H1 (cell line): Measurements from ENCODE around the gene CORO2B. TPM values are rescaled to one million over a fixed set of nuclear protein-coding genes. Genes with fewer than 3 reads are reported as not detected.

Experiments used
- CBX8 ChIP-seq: fragments of 300-800, 300-1000 bp; sonication (generic); IDR thresholded peaks from 2 replicates; pipeline ENCODE4 v1.7.1; 2016; ENCODE audit warnings: low read depth, low read length, borderline replicate concordance
- NRF1 ChIP-seq: IDR thresholded peaks from 2 replicates; pipeline ENCODE4 v1.6.1; 2011; ENCODE audit warnings: mild to moderate bottlenecking, low read depth, low read length, improper control_type of control experiment
- POLR2AphosphoS5 ChIP-seq: IDR thresholded peaks from 2 replicates; pipeline ENCODE4 v1.6.1; 2011; ENCODE audit warnings: low read depth, low read length
- POU5F1 ChIP-seq: IDR thresholded peaks from 2 replicates; pipeline ENCODE4 v1.6.1; 2011; ENCODE audit warnings: low read depth, mild to moderate bottlenecking, low read length, moderate library complexity
- SAP30 ChIP-seq: fragments of 300-600 bp; sonication (generic); IDR thresholded peaks from 2 replicates; pipeline ENCODE4 v1.7.1; 2012; ENCODE audit warnings: low read length, moderate library complexity, mild to moderate bottlenecking, inconsistent platforms; ENCODE audit not compliant: insufficient read depth, insufficient replicate concordance
- SIRT6 ChIP-seq: IDR thresholded peaks from one replicate; pipeline ENCODE4 v1.7.1; 2012; ENCODE audit warnings: low read length, inconsistent platforms
- YY1 ChIP-seq: IDR thresholded peaks from 2 replicates; pipeline ENCODE4 v1.6.1; 2011; ENCODE audit warnings: low read depth, mild to moderate bottlenecking, low read length
- polyA plus RNA-seq, 7 experiments: library from polyadenylated mRNA; depleted of rRNA in 3 of 7; stranded (reverse) in 5 of 7; unstranded in 2 of 7; fragments of >200 nt in 5 of 7; fragments of 200-250 nt in 2 of 7; gene quantifications; 1 replicate in 5 of 7; 2 replicates in 1 of 7; 4 replicates in 1 of 7; pipeline versions ENCODE4 v1.2.1 to v1.2.3, GENCODE V29; 2011 to 2013; ENCODE audit warnings: missing spikeins in 2 of 7, mixed read lengths in 2 of 7
- total RNA-seq: library from RNA; stranded (reverse); fragmentation: NEBNext Ultra II Directional; extraction: Animal tissue kit (Norgen Biotek cat#: 25700); gene quantifications from 2 replicates; pipeline ENCODE4 v1.2.1, GENCODE V29; 2021
- TF ChIP-seq, protein P1 (sequence below): IDR thresholded peaks from 2 replicates; pipeline ENCODE4 v1.6.1; 2012; ENCODE audit warnings: inconsistent platforms

CORO2B gene
- total and polyA plus RNA-seq, 2 of the 8 experiments (the other 6 are each of a cell fraction or from before 2014, with no cell fraction given), result 3.4 to 6.7 TPM

DNA sequence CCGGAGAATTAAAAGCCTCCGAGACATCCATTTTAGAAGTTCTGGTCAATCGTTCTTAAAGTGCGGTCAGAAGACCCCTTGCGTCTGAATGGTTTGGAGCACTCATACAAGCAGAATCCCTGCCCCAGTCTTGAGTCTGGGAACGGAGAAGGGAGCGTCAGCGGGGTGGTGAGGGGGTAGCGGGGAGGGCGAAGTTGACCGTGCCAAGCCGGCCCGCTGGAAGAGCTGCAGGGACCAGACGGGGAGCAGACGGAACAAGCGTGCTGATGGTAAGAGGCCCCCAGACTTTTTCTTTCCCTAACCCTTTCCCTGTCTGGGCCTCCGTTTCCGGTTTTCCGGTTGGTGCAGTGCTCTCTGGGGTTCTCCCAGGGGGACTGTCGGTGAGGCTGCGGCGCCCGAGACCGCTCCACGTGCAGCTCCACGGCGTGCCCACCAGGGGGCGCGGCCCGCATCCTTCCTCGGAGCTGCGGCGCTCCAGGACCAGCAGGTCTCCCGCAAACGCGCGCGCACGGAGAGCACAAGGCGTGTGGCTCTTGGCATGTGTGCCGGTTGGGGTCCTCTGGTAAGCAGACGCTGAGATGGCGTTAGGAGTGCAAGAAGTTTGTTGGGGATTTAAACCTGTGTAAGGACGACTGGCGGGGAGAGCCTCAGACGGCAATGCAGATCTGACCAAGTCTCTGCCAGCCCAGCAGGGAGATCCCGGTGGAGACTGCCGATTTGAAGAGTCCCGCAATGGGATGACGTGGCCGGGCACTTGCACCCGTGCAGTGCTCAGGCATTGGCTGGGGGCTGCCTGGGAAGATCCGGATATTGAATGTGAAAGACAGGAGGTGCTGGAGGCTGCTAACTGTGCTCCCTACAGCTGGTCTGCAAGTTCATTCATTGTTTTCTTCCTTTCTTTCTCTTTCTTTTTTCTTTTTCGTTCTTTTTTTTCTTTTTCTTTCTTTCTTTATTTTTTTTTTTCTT lies 19.2 kb upstream of the CORO2B start (continued):
- TF ChIP-seq, protein P1, sequence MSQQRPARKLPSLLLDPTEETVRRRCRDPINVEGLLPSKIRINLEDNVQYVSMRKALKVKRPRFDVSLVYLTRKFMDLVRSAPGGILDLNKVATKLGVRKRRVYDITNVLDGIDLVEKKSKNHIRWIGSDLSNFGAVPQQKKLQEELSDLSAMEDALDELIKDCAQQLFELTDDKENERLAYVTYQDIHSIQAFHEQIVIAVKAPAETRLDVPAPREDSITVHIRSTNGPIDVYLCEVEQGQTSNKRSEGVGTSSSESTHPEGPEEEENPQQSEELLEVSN, result peak; percentile 89
- TF ChIP-seq CBX8, result no peak
- TF ChIP-seq YY1, result no peak
- TF ChIP-seq POU5F1, result no peak
- TF ChIP-seq NRF1, result no peak
- TF ChIP-seq SAP30, result no peak
- no peak for TF ChIP-seq SIRT6
- no peak for TF ChIP-seq POLR2AphosphoS5
